Measurements from ENCODE around the gene DHX8.

DNA sequence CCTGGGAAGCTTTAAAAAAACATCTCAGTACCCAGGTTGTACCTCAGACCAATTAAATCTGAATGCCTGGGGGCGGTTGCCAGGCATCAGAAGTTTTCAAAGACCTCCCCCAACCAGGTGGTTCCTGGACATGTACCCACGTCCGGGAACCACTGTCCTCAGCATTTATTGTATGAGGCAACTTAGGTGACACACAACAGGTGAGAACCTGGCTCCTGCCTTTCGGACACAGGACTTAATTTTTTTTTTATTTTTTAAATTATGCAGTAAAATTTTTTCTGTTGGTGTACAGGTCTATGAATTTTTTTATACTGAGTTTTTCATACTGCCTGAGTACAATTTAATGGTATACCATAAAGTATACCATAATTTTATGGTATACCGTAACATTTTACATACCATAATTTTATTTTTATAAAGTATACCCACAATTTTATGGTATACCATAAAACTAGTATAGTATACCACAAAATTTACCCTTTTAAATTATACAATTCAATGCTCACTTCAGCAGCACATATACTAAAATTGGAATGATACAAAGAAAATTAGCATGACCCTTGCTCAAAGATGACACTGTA, 38.7 kb upstream of the DHX8 start:
- TF ChIP-seq POLR2AphosphoS5 (IDR thresholded peaks at IDR 0.05) = no peak
- TF ChIP-seq, protein P1, sequence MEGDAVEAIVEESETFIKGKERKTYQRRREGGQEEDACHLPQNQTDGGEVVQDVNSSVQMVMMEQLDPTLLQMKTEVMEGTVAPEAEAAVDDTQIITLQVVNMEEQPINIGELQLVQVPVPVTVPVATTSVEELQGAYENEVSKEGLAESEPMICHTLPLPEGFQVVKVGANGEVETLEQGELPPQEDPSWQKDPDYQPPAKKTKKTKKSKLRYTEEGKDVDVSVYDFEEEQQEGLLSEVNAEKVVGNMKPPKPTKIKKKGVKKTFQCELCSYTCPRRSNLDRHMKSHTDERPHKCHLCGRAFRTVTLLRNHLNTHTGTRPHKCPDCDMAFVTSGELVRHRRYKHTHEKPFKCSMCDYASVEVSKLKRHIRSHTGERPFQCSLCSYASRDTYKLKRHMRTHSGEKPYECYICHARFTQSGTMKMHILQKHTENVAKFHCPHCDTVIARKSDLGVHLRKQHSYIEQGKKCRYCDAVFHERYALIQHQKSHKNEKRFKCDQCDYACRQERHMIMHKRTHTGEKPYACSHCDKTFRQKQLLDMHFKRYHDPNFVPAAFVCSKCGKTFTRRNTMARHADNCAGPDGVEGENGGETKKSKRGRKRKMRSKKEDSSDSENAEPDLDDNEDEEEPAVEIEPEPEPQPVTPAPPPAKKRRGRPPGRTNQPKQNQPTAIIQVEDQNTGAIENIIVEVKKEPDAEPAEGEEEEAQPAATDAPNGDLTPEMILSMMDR (IDR thresholded peaks at IDR 0.05) = no peak
- no peak for TF ChIP-seq EP300 (IDR thresholded peaks at IDR 0.05; ENCODE audit: low read depth)
- TF ChIP-seq POLR2A (IDR thresholded peaks at IDR 0.05) = no peak

All from transverse colon (tissue), 4 donors.